RWPE2 (cell line): Measurements from ENCODE around the gene TDRD10.

Experiments used
- ATAC-seq: fragments of 200-7000 bp; cut with Tn5 transposase; 3 replicates; pipeline ENCODE4 v1.9.1; 2021; ENCODE audit warnings: low read depth
- DNase-seq: peaks from one replicate; pipeline ENCODE4 v3.0.0-alpha.2; 2020; ENCODE audit warnings: low spot score
- H3K27ac ChIP-seq: fragments of 450-650 bp; 2 replicates; pipeline ENCODE4 v1.5.1; 2017; ENCODE audit warnings: mild to moderate bottlenecking; ENCODE audit not compliant: poor library complexity, severe bottlenecking
- H3K27me3 ChIP-seq: fragments of 250-450 bp; sonication (Bioruptor Pico); 2 replicates; pipeline ENCODE4 v1.5.1; 2021; ENCODE audit warnings: mild to moderate bottlenecking, moderate library complexity; ENCODE audit not compliant: insufficient read depth, poor library complexity, severe bottlenecking
- H3K36me3 ChIP-seq: fragments of 250-450 bp; sonication (Bioruptor Pico); 2 replicates; pipeline ENCODE4 v1.5.1; 2020; ENCODE audit warnings: low read depth, mild to moderate bottlenecking, moderate library complexity
- H3K4me1 ChIP-seq: fragments of 250-450 bp; sonication (Bioruptor Pico); 2 replicates; pipeline ENCODE4 v1.5.1; 2021; ENCODE audit warnings: mild to moderate bottlenecking, moderate library complexity; ENCODE audit not compliant: insufficient read depth, poor library complexity, severe bottlenecking
- H3K4me3 ChIP-seq: fragments of 250-450 bp; sonication (Bioruptor Pico); 2 replicates; pipeline ENCODE4 v1.5.1; 2021; ENCODE audit warnings: mild to moderate bottlenecking, moderate library complexity; ENCODE audit not compliant: severe bottlenecking
- H3K9me3 ChIP-seq: fragments of 250-450 bp; sonication (Bioruptor Pico); 2 replicates; pipeline ENCODE4 v1.5.1; 2021; ENCODE audit warnings: mild to moderate bottlenecking, moderate library complexity; ENCODE audit not compliant: severe bottlenecking
- CTCF ChIP-seq: fragments of 450-650 bp; IDR thresholded peaks from one replicate; pipeline ENCODE4 v1.5.1; 2017; ENCODE audit warnings: mild to moderate bottlenecking, moderate library complexity; ENCODE audit not compliant: poor library complexity, severe bottlenecking

Gene TDRD10

DNA sequence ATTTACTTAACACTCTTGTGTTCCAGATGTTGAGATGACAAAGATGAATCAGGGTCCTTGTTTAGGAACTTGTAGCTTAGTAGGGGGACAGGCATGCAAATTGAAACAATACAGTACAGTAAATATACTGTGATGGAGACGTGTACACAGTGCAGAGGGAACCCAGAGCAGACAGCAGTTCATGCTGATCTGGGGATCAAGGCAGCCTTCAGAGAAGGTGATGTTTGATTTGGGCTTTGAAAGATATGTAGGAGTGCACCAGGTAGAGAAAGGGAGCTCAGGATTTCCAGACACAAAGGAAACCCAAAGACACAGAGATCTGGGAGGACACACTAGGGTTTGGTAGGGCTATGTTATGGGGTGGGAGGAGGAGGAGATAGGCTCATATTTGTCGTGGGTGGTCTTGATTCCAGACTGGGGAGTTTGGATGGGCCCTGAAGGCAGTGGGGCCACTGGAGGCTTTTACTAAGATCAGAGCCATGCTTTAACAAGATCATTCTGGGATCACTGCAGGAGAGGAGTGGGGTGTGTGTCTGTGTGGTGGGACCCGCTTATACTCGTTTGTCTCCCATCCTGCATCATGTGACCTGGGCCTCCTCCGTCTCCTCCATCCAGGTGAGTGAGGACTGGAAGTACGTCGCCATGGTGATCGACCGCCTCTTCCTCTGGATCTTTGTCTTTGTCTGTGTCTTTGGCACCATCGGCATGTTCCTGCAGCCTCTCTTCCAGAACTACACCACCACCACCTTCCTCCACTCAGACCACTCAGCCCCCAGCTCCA lies 73.3 kb downstream of the TDRD10 start:
- ATAC-seq (no peak; the same call in 2 of the 3 replicates), DNase-seq (no peak)
- H3K9me3 ChIP-seq = no peaks in the 10 kb centered on the region
- no peak overlapping the region for H3K27ac ChIP-seq
- no peak overlapping the region for H3K4me3 ChIP-seq
- H3K36me3 ChIP-seq = peaks cover 1% of the 10 kb centered on the region
- no peaks in the 10 kb centered on the region for H3K27me3 ChIP-seq
- H3K4me1 ChIP-seq = no peaks in the 10 kb centered on the region
- TF ChIP-seq CTCF = no peak

DNA sequence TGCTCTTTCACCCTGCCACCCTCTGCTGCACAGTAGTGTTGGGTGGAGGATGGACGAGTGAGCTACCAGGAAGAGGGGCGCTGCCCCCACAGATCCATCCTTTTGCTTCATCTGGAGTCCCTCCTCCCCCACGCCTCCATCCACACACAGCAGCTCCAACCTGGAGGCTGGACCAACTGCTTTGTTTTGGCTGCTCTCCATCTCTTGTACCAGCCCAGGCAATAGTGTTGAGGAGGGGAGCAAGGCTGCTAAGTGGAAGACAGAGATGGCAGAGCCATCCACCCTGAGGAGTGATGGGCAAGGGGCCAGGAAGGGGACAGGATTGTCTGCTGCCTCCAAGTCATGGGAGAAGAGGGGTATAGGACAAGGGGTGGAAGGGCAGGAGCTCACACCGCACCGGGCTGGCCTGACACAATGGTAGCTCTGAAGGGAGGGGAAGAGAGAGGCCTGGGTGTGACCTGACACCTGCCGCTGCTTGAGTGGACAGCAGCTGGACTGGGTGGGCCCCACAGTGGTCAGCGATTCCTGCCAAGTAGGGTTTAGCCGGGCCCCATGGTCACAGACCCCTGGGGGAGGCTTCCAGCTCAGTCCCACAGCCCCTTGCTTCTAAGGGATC lies 74.0 kb downstream of the TDRD10 start:
- Histone ChIP-seq H3K9me3 (no peaks in the 10 kb centered on the region), H3K4me3 (no peak overlapping the region), H3K4me1 (no peaks in the 10 kb centered on the region), H3K27ac (no peak overlapping the region), H3K36me3 (peaks cover 8% of the 10 kb centered on the region), H3K27me3 (no peaks in the 10 kb centered on the region)
- no peak for ATAC-seq
- no peak for DNase-seq
- no peak for TF ChIP-seq CTCF

- Histone ChIP-seq H3K27me3 (no peaks in the 10 kb centered on the region), H3K9me3 (no peaks in the 10 kb centered on the region), H3K27ac (no peak overlapping the region), H3K36me3 (peaks cover 20% of the 10 kb centered on the region), H3K4me3 (no peak overlapping the region), H3K4me1 (no peaks in the 10 kb centered on the region)
- TF ChIP-seq CTCF = no peak
- DNase-seq = no peak
- ATAC-seq = no peak
Measured at GRCh38 chr1:154577346-154578057, 75.5 kb downstream of the TDRD10 start.

DNA sequence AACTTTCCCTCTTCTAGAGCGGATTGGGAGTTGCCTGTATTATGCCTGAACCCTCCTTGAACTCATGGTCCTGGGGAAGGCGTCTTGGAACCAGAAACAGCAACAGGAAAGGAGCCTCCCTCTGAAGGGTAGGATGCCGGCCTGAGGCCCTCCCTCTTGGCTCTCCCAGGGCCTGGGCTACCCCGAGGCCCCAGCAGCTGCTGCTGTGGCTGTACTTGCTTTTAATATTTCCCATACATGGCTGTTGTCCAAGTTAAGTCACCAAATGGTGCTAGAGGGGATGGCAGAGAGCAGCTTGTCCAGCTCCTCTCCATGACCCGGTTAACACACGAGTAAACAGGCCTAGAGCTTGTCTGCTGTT lies 76.0 kb downstream of the TDRD10 start:
- peaks cover 25% of the 10 kb centered on the region for H3K36me3 ChIP-seq
- H3K4me3 ChIP-seq = no peak overlapping the region
- H3K9me3 ChIP-seq = no peaks in the 10 kb centered on the region
- no peak overlapping the region for H3K27ac ChIP-seq
- H3K27me3 ChIP-seq = no peaks in the 10 kb centered on the region
- ATAC-seq (no peak), DNase-seq (no peak)
- TF ChIP-seq CTCF = no peak
- no peaks in the 10 kb centered on the region for H3K4me1 ChIP-seq
